Testis (tissue), 3 donors: ENCODE results near the gene TAF1B. TPM values are rescaled to one million over a fixed set of nuclear protein-coding genes. Genes with fewer than 3 reads are reported as not detected.

Experiments used
- DNase-seq: peaks from one replicate; pipeline ENCODE4 v3.0.0-alpha.2; 2019
- H3K27ac ChIP-seq, 2 donors: fragments of 200-600 bp; sonication (generic); one replicate each; pipeline ENCODE4 v1.5.1; 2019
- H3K27me3 ChIP-seq: fragments of 200-600 bp; sonication (generic); one replicate; pipeline ENCODE4 v1.5.1; 2019
- H3K36me3 ChIP-seq: fragments of 200-600 bp; sonication (generic); one replicate; pipeline ENCODE4 v1.5.1; 2017; ENCODE audit warnings: low read depth; ENCODE audit errors: missing control alignments
- H3K4me1 ChIP-seq: fragments of 200-600 bp; sonication (generic); one replicate; pipeline ENCODE4 v1.5.1; 2019
- H3K4me3 ChIP-seq, 2 donors: fragments of 200-600 bp; sonication (generic); one replicate each; pipeline ENCODE4 v1.5.1; 2017 to 2019
- H3K9me3 ChIP-seq: fragments of 200-600 bp; sonication (generic); one replicate; pipeline ENCODE4 v1.5.1; 2017
- POLR2A ChIP-seq: fragments of 450-650 bp; IDR thresholded peaks from one replicate; pipeline ENCODE4 v1.6.1; 2017; ENCODE audit warnings: antibody characterized with exemption, mild to moderate bottlenecking, moderate library complexity
- WGBS, 2 donors: methylation state at CpG; one replicate each; pipeline ENCODE4 v1.1.5; 2018; 5-methylcytosine and 5-hydroxymethylcytosine counted together
- intact Hi-C: fragments of 100-400 bp; cut with DNase I; formaldehyde crosslinking; loops from one replicate; pipeline ENCODE4 v1.15.1; 2023; ENCODE audit warnings: low total_unique reads
- polyA plus RNA-seq: library from polyadenylated mRNA; stranded (reverse); fragments of 350-450 nt; fragmentation: Illumina TruSeq; extraction: RNeasy Lipid Tissue Mini Kit (QIAGEN cat#74804); gene quantifications from one replicate; pipeline ENCODE4 v1.2.3, GENCODE V29; 2014; ENCODE audit warnings: low read depth, low replicate concordance; ENCODE audit not compliant: insufficient read depth
- total RNA-seq, 2 donors: library from RNA; depleted of rRNA; stranded (reverse); fragments of >200 nt; gene quantifications; one replicate each; pipeline ENCODE4 v1.2.3, GENCODE V29; 2016
- TF ChIP-seq, protein P1 (sequence below), 3 experiments: fragments of 450-650 bp in 2 of 3; fragments of 200-600 bp in 1 of 3; sonication (generic) in 1 of 3; IDR thresholded peaks; one replicate each; pipeline ENCODE4 v1.5.1; 2016 to 2019; ENCODE audit warnings: antibody characterized with exemption in 3 of 3, mild to moderate bottlenecking in 2 of 3, moderate library complexity in 1 of 3

Gene TAF1B
- total and polyA plus RNA-seq, 3 donors from 2014 or later = 13.3 to 22.0 (median 22.0) TPM

DNA sequence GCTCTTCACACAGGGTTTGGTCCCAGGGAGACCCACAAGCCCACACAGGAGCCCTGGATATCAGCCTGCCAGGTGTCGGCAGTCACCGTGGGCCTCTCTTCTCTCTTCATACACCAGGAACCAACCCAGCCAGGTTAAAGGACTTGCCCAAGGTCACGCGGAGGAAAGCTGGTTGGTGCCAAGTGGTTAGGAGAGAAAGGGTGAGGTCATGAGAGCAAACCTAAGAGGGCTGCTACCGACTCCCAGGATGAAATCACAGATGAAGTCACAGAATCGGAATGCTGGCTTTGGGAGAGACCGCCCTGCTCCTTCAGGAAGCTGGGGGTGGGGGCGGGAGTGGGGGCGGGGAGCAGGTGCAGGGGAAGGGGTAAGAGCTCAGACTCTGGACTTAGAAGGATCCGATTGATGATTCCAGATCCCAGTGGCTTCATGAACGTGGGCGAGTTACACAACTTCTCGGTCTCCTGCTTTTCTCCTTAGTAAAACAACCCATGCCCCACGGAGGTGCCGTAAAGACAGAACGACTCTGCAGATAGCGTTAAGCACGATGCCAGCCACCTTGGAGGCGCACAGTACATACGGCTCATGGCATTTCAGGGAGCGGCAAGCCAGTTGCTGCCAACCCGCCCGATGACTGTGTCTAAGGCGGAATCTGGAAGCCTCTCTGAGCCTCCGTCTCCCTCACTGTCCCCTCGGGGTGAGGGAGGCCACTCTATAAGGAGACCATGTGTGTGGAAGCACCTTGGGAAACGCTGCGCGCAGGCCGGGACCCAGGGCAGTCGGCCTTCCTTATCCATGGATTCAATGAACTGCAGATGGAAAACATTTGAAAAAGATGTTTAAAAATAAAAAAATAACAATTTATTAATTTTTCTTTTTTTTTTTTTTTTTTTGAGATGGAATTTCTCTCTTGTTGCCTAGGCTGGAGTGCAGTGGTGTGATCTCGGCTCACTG lies 23.0 kb upstream of the TAF1B start:
- Histone ChIP-seq H3K36me3 (no peaks in the 10 kb centered on the region), H3K27ac (no peak overlapping the region), H3K4me1 (no peaks in the 10 kb centered on the region), H3K4me3 (no peak overlapping the region), H3K27me3 (no peaks in the 10 kb centered on the region), H3K9me3 (no peaks in the 10 kb centered on the region)
- intact Hi-C loops = no loop called here
- WGBS, 2 donors = 83 to 86% methylated on average over 27 to 32 of the region's 32 CpGs
- DNase-seq = no peak
- TF ChIP-seq, protein P1, sequence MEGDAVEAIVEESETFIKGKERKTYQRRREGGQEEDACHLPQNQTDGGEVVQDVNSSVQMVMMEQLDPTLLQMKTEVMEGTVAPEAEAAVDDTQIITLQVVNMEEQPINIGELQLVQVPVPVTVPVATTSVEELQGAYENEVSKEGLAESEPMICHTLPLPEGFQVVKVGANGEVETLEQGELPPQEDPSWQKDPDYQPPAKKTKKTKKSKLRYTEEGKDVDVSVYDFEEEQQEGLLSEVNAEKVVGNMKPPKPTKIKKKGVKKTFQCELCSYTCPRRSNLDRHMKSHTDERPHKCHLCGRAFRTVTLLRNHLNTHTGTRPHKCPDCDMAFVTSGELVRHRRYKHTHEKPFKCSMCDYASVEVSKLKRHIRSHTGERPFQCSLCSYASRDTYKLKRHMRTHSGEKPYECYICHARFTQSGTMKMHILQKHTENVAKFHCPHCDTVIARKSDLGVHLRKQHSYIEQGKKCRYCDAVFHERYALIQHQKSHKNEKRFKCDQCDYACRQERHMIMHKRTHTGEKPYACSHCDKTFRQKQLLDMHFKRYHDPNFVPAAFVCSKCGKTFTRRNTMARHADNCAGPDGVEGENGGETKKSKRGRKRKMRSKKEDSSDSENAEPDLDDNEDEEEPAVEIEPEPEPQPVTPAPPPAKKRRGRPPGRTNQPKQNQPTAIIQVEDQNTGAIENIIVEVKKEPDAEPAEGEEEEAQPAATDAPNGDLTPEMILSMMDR (IDR thresholded peaks at IDR 0.05) = no peak
- no peak for TF ChIP-seq POLR2A

DNA sequence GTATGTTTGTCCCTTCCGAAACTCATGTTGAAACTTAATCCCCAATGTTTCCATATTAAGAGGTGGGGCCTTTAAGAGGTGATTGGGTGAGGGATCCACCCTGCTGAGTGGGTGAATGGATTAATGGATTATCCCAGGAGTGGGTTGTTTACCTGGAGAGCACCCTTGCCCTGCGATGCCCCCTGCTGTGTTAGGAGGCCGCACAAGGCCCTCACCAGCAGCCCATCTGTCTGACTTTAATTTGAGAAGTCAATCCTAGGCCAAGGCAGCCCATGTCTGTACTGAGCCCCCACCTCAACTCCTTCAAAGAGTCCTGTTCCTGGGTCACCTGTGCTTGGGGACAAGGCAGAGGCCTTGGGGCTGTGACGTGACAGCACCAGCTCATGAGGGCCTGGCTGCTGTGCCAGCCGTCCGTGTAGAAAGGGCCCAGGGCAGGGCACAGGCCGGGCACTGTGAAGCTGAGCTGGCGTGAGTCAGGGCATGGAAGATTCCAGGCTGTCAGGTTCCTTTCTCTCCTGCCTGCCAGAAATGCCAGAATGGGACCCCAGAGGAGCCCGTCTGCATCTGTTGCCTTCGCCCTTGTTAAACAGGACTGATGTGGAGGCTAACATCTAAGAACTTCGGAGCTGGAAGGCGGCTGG lies 21.3 kb upstream of the TAF1B start:
- Histone ChIP-seq H3K4me1 (no peaks in the 10 kb centered on the region), H3K36me3 (no peaks in the 10 kb centered on the region), H3K27me3 (no peaks in the 10 kb centered on the region), H3K9me3 (no peaks in the 10 kb centered on the region), H3K4me3 (no peak overlapping the region), H3K27ac (no peak overlapping the region)
- 92% methylated on average over 10 to 12 of the region's 12 CpGs for WGBS, 2 donors
- intact Hi-C loops = no loop called here
- DNase-seq = no peak
- TF ChIP-seq POLR2A = no peak
- TF ChIP-seq, protein P1 (IDR thresholded peaks at IDR 0.05) = no peak

DNA sequence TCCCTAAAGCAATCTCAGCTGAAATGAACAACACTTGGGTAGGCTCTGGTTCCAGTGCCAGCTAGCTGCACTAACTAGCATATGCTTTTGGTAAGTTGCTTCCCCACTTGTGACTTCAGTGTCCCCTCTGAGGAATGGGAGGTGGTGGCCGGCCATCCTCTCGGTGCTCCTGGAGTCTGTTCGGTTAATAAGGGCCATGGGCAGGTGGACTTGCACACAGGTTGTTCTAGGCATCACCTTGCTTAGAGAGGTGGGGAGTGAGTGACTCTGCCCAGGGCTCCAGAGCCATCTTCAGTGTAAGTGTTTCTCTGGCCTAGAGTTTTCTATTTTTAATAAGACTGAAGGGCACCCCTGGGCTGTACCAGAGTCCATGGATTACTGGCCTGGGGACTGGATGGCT lies 18.8 kb upstream of the TAF1B start:
- intact Hi-C loops = no loop called here
- TF ChIP-seq, protein P1 (IDR thresholded peaks at IDR 0.05) = no peak
- no peak for TF ChIP-seq POLR2A
- Histone ChIP-seq H3K9me3 (no peaks in the 10 kb centered on the region), H3K27me3 (no peaks in the 10 kb centered on the region), H3K4me1 (no peaks in the 10 kb centered on the region), H3K36me3 (no peaks in the 10 kb centered on the region), H3K4me3 (no peak overlapping the region), H3K27ac (no peak overlapping the region)
- WGBS, 2 donors = 97 to 100% methylated on average over 1 to 3 of the region's 3 CpGs
- no peak for DNase-seq

DNA sequence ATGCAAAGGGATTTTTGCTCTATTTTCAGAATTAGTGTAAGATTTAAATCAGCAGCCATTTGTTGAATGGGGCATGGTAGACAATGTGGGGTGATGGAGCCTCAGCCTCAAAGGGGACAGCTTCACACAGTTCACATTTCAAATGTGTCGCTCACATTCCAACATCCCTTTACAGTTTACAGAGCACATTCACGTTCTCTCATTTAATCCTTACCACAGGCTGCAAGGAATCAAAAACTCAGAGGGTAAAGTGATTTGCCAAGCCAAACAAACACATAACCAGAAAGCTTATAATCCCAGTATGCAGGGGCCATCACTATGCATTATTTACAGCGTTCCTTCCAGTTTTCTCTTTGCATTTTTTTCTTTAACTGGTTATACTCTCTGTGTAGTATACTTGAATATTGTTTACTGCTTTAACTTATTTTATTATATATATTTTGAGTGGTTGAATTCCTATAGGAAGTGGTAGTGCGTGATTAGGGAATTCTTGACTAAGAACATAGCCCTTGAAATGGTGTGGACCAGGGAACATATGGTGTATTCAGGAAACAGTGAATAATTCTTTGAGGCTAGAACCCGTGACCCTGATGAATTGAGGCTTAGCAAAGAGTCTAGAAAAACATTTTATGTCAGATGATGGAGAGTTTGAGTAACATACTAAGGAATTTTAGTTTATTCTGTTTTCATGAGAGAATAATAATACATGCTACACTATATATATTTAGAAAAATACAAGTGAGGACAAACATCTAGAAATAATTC lies 18.1 kb upstream of the TAF1B start:
- no peak overlapping the region for H3K4me3 ChIP-seq
- 91 to 94% methylated on average over 5 of the region's 5 CpGs for WGBS, 2 donors

More for the DNA sequence above, 18.1 kb upstream of the TAF1B start:
- H3K27me3 ChIP-seq = no peaks in the 10 kb centered on the region
- H3K9me3 ChIP-seq = no peaks in the 10 kb centered on the region
- H3K27ac ChIP-seq = no peak overlapping the region
- DNase-seq = no peak
- intact Hi-C loops = no loop called here
- no peaks in the 10 kb centered on the region for H3K36me3 ChIP-seq
- TF ChIP-seq, protein P1 (IDR thresholded peaks at IDR 0.05) = no peak
- no peak for TF ChIP-seq POLR2A
- no peaks in the 10 kb centered on the region for H3K4me1 ChIP-seq
